NB4 (cell line): Measurements from ENCODE around the gene MTHFS.
A peak's percentile ranks its signal among the peaks of the same experiment; 100 is the strongest.

Experiments
- DNase-seq: peaks from one replicate; pipeline ENCODE4 v3.0.0; 2010; ENCODE audit warnings: low read depth
- H3K4me3 ChIP-seq: one replicate; pipeline ENCODE4 v1.5.1; 2011; ENCODE audit warnings: mild to moderate bottlenecking, low read depth, low read length, moderate library complexity
- MYC ChIP-seq: IDR thresholded peaks from 2 replicates; pipeline ENCODE4 v1.6.1; 2011; ENCODE audit warnings: low read depth, low read length
- POLR2A ChIP-seq: IDR thresholded peaks from 2 replicates; pipeline ENCODE4 v1.6.1; 2011; ENCODE audit warnings: mild to moderate bottlenecking; ENCODE audit not compliant: insufficient read length; ENCODE audit errors: extremely low read depth
- TF ChIP-seq, protein P1 (sequence below): IDR thresholded peaks from one replicate; pipeline ENCODE4 v1.5.1; 2012; ENCODE audit warnings: low read depth, low read length
- TF ChIP-seq, protein P2 (sequence below): IDR thresholded peaks from 2 replicates; pipeline ENCODE4 v1.6.1; 2011; ENCODE audit warnings: low read depth, low read length

Gene MTHFS

DNA sequence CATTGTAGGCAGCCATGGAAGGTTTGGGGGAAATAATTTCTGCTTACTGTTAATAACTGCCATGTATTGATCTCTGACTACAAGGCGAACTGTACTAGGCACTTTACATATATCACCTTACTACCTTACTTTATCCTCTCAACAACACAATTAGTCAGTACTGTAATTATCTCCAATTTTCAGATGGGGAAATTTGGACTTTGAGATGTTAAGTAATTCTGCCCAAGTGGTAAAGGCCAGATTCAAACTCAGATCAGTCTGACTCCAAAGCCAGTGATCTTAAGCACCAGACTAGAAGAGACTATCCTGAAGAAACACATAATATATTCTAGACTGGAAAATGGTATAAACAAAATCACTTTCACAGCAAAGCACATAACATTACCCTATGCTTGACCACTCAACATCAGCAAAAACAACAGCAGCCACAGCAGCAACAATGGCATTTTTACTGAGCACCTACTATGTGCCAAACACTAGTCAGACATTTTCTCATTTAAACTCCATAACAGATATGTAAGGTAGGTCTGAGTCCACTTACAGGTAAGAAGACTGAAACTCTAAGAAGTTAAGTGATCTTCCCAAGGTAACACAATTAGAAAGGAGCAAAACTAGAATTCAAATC, 13.1 kb downstream of the MTHFS start:
- H3K4me3 ChIP-seq = no peak overlapping the region
- no peak for DNase-seq
- TF ChIP-seq, protein P1, sequence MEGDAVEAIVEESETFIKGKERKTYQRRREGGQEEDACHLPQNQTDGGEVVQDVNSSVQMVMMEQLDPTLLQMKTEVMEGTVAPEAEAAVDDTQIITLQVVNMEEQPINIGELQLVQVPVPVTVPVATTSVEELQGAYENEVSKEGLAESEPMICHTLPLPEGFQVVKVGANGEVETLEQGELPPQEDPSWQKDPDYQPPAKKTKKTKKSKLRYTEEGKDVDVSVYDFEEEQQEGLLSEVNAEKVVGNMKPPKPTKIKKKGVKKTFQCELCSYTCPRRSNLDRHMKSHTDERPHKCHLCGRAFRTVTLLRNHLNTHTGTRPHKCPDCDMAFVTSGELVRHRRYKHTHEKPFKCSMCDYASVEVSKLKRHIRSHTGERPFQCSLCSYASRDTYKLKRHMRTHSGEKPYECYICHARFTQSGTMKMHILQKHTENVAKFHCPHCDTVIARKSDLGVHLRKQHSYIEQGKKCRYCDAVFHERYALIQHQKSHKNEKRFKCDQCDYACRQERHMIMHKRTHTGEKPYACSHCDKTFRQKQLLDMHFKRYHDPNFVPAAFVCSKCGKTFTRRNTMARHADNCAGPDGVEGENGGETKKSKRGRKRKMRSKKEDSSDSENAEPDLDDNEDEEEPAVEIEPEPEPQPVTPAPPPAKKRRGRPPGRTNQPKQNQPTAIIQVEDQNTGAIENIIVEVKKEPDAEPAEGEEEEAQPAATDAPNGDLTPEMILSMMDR = no peak
- TF ChIP-seq, protein P2, sequence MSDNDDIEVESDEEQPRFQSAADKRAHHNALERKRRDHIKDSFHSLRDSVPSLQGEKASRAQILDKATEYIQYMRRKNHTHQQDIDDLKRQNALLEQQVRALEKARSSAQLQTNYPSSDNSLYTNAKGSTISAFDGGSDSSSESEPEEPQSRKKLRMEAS = no peak
- TF ChIP-seq POLR2A = no peak
- no peak for TF ChIP-seq MYC

DNA sequence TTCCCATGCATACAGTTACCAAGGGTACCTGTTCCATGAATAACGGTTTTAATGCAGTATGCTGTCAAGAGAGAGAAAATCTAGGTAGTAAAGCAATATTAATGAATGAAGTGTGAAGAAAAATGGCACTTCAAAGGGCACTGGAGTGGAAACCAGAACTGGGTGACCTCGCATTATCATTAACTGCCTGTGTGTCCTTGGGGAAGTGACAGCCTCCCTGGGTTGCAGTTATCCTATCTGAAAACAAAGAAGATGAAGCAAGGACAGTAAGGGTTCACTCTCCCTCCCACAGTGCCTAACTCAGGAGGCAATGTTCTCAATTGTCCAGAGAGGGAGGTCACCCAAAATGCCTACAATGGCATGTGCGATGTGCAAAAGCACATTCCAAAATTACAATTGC, 15.1 kb downstream of the MTHFS start:
- no peak overlapping the region for H3K4me3 ChIP-seq
- no peak for TF ChIP-seq POLR2A
- TF ChIP-seq, protein P1 = no peak
- TF ChIP-seq, protein P2 = no peak
- TF ChIP-seq MYC = no peak

DNA sequence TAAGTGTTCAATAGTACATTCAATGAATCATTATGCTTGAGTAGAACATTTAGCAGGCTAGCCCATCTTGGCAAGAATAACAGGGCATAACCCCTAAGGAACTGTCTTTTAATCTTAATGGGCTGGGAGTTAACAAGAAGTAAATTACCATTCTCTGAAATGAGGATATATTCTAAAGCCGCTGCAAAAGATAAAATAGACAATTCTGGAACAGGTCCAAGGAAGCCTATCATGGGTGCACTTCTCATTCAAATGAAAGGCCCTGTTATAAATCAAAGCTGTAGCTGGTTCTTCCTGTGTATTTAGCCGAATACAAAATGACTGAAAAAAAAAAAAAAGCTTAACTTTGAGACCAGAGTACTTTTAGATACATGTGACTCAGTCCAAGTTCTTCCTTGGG, 15.6 kb downstream of the MTHFS start:
- TF ChIP-seq MYC (no peak), POLR2A (no peak)
- TF ChIP-seq, protein P2 = no peak
- TF ChIP-seq, protein P1 = no peak
- DNase-seq = no peak
- H3K4me3 ChIP-seq = no peak overlapping the region

More for the DNA sequence above, 15.1 kb downstream of the MTHFS start:
- DNase-seq = no peak

DNA sequence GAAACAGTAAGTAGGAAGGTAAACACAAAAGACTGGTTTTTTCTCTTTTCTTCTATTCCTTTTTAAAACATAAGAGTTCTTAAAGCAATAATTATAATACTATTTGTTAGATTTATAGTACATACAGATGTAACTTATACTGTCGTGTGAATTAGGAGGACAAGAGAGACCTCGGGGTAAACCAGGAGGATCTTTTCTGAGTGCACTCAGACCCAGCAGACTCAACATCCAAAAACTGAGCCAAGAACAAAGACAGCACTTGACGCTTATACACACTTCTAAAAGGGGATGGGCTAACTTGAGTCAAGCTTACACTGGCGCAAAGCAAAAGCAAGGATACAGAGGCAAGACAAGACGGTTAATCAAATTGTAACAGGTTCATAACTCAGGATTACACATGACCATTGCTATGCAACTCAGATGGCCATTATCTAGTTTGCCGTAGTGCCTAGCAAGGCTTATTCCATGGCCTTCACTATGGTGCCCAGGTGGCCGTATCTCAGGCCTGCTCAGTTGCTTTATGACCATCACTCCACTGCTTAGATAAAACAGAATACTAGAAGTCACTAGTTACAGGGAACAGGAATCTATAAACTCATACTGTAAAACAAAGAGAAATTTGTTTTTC, 18.6 kb downstream of the MTHFS start:
- no peak for TF ChIP-seq POLR2A
- TF ChIP-seq, protein P2 = no peak
- TF ChIP-seq, protein P1 = no peak
- H3K4me3 ChIP-seq = no peak overlapping the region
- DNase-seq = peak; percentile 20

DNA sequence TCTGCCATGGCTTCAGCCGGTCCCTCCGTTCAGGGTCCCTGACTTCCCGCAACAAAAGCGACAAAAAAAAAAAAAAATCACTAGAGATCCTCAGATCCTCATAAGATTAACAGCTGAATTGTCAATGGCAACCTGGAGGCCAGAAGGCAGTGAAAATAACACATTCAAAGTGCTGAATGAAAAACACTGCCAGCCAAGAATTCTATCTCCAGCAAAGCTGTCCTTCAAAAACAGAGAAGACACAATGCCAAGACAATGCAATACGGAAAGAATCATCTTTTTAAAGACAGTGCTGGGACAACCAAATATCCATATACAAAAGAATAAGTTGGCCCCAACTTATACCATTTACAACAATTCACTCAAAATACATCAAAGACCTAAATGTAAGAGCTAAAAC, 21.6 kb downstream of the MTHFS start:
- TF ChIP-seq, protein P1 = no peak
- TF ChIP-seq MYC (no peak), POLR2A (no peak)
- TF ChIP-seq, protein P2 = no peak
- no peak for DNase-seq
- H3K4me3 ChIP-seq = no peak overlapping the region
